COLO668 (cell line): Measurements from ENCODE around the gene RALGAPB.

ENCODE experiments used
- DNase-seq: peaks from one replicate; lab custom pipeline; 2025; ENCODE audit not compliant: unreplicated experiment; lab: John Stamatoyannopoulos, UW

The RALGAPB gene

DNA sequence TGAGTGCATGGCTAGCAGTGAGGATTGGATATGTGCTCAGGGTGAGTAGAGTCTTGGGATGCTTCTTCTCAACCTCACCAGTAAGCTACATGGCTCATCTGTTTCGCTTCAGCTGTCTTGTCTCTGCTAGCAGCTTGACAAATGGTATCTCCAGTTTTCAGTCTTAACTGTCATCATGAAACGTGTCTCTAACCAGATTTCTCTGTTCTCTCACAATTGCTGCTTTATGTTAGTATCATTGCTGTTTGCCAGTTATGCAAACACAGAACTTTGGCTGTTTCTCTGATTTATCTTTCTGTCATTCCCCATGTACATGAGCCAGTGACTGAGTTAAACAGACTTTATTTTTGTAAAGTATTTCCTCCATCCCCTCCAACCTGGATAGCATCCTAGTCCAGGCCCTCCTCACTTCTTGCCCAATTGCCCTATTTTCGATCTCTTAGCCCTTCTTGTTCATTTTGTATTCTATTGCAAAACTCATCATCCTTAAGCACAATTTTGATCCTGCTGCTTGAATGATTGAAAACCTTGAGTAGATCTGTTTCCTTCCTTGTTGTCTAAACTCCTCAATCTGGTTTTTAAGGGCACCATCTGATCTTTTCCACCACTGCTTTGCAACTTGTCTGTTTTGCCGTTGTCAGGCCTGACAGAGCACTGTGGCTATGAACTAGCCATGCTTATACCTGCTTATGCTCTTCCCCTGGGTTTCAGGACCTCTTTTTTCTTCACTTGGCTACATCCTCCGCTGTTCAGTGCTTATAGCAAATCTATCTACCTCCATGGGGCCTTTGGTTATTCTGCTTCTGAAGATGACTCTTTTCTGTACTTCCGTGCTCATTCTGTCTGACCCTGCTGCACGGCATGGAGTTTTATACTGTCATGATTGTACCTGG lies 70.6 kb downstream of the RALGAPB start:
- no peak for DNase-seq

DNA sequence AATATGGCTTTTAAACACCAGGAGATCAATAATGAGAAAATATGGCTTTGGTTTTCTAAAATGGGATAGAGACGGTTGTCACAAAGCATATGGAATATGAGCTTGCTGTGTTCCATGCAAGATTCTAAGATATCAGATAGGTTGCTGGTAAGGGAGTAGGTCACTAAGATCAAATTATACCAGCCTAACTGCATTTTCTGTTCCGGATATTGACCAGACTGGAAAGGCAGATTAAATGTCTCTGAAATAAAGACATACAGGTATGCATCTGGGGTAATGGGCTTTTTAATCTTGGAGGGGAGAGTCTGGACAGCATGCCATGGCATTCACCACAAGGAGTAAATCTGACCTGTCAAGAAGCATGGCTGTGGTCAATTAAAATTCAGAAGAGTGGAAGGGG lies 73.1 kb downstream of the RALGAPB start:
- no peak for DNase-seq

DNA sequence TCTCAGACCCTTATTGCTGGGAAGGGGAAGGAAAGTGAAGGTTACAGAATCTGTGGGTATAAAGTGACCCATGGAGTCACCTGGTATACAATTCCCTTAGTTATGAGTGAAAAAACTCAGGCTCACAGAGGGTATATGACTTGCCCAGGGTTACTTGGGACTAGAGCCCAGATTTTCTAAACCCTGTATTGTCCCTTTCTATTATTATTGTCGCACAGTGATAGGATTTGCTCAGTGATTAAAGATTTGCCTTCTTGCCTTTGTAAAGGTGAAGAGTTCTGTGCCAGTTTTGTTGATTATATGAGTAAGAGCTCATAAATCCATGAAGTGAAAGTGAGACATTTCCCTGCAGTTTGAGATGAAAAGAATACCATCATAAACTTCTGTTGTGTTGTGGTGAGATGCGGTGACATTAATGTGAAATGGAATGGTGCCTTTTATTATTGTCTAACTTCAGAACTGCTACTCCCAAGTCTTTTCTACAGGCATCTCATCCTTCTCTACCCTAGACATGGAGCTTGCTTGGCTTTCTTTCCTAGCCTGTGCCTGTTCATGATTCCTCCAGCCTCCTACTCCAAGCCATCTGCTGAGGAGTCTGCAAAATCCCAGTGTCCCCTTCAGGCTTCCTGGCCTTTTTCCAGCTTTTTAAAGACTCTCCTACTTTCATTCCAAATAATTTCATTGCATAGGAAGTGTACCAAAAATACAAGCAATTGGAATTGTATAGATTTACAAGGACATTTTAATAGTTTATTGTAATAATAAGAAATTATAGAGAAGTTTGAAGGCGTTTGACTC lies 74.8 kb downstream of the RALGAPB start:
- no peak for DNase-seq

DNA sequence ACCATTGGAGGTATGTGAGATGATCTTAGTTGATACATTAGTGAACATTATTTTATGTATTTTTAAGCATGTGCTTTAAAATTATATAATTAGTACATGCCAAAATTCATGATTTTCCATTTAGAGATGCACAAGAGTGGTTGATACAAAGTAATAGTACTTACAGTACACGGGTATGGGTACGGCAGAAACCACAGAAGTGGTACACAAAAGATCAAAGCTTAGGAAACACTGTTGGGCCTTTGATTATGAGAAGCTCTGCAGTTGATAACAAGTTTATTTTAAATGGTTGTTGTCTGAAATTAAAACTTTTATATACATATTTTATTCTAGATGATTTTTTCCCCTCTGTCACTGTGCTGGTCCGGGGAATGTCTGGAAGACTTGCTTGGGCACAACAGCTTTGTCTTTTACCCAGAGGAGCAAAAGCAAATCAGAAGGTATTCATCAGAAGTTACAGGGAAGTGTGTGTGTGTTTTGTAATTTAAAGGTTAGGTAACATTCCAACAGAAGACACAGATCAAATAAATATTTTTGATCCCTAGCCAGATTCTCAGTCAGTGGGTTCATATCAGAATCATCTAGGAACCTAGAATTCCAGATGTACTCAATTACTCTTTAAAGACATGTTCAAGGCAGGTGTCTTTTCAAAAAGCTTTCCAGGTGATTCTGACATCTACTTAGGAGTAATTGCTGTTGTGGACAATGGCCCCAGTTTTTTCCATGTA lies 75.9 kb downstream of the RALGAPB start:
- no peak for DNase-seq

DNA sequence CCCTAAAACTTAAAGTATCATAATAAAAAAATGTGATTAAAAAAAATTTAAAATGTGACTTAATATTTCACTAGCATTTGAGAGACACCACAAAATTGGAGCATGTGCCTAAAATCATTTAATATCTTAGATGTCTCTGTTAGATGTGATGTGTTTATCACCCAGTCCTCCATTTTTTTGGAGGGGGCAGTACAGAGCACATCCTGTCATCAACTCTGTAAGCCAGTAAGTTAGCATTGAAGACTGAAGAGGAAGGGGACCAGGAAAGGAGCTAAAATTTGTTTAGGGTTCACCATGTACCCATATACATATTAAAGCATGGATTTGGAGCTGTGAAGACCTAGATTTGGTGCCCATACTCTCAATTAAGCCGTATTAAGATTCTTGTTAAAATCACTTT lies 77.6 kb downstream of the RALGAPB start:
- no peak for DNase-seq

DNA sequence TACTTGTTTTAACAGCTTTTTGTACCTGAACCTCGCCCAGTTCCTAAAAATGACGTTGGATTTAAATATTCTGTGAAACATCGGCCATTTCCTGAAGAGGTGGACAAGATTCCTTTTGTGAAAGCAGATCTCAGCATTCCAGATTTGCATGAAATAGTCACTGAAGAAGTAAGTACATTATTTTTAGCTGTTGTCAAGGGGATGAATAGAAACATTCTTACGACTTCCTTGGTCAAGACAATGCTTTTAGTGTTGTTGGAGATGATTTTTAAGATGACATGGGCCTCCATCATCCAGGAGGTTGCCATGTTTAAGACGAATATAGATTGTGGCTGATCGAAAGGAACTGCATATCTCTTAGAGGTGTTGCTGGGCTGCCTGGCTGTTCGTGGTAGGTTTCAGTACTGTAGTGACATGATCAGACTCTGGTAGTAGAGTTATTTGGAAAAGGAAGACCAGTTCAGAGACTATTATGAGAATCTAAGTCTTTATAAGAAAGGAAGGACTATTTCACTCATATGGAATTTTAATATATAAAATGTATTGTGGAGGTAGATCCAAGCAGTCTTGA lies 78.5 kb downstream of the RALGAPB start:
- DNase-seq: no peak

DNA sequence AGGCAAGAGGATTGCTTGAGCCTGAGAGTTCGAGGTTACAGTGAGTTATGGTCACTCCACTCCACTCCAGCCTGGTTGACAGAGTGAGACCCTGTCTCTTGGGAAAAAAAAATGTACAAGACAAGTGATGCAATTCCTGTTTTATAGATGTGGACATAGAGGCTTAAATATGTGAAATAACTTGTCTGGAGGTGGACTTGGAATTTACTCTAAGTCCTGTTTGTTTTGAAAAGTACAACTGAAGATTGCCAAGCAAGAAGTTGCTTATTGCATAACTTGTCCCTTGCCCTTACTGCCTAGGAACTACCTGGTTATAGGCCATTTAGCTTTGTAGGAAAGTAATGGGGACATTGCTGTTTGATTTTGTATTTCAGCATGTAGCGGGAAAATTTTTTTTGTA lies 82.3 kb downstream of the RALGAPB start:
- no peak for DNase-seq

DNA sequence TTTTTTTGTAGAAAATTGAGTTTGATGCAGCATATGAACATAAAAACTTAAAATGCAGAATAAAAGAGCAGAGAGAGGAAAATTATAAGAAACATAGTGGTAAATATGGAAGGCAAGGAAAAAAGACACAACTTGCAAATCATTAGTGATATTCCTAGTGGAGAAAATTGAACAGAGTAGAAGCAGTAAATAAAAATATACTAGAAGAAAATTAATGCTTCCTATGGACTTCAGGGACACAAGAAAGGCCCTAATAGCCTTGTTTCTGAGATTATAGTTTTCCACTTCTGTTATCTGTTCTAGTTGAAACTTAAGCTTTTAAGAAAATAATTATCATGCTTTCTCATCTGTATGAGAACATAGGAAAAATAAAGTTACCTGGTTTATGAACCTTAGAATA lies 82.8 kb downstream of the RALGAPB start:
- DNase-seq: no peak

DNA sequence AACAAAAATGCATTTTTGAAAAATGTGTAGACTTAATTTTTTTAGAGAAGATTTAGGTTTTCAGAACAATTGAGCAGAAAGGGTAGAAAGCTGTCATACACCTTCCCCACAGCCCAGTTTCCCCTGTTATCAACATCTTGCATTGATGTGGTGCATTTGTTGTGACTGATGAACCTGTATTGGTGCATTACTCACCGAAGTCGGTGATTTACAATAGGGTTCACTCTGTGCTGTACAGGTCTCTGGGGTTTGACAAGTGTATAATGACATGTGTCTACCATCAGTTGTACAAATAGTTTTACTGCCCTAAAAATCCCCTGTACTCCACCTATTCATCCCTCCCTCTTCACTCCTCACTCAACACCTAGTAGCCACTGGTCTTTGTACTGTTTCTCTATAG lies 84.5 kb downstream of the RALGAPB start:
- DNase-seq: no peak

DNA sequence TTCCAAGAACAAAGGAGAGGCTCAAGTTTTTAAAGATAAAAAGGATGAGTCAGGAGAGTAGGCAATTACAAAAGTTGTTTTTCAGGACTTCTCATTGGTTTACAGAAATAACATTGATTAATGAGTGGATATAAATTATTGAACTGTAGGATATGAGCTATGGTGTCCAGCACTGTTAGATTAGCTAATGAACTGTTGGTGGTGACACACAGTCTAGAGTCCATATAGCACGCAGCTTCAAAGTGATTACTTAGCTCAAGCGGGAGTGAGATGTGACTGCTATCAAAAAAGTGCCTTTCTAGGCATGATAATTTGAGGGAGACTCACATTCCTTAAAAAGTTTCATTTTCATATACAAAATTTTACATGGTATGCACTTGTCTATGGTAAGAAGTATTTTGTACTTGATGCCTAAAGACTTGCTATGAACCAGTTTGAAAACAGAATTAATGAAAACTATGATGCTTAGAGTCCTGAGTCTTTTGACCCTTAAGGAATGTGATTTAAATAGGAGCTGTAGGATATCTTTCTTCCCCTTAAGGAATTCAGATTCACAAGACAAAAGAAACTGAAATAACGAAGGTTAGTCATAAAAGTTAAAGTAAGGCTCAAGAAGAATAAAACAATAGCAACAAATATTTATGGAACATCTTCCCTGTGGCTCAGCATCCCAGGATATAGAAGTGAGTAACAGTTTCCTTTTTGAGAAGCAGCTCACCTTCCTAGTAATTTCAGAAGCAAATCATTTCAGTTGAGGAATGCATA lies 86.1 kb downstream of the RALGAPB start:
- no peak for DNase-seq

DNA sequence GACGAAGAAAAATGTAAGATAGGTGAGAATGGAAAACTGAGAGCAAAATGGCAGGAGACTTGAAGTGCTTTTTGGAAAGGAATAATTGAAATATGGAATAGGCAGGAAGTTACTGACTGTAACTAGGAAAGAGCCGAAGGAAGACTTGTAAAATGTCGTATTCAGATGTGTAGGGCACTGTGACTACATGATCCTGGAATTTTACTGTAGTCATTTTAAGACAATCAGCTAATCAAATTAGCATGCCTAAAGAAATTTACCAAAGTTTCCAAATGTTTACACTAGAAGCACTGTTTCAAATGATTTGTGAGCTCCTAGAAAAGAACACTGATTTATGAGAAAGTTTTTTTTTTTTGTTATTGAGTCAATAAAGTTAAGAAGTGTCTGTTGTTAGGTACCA lies 87.1 kb downstream of the RALGAPB start:
- DNase-seq: no peak

DNA sequence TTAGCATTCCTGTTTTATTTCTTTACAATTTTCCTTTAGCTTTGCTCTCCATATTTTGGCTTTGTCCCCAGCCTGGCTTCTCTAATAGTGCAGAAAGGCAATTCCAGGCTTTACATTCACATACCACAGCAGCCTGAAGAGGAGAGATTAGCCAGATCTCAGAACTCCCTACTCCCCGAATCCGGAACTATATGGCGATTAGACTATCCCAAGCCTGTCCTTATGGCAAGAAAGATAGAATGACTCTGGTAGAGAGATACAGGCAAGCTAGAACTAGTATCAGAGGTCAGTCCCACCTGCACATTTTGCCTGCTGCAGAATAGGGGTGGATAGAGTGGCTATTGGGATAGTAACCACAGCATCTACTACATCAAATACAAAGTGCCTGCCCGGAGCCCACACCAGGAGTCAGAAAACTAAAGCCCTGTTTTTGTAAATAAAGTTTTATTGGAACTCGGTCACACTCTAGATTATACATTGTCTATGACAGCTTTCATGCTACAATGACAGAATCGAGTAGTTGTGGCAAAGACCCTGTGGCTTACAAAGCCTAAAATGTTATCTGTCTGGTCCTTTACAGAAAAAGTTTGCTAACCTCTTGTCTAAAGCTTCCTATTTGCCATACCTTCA lies 91.3 kb downstream of the RALGAPB start:
- no peak for DNase-seq

DNA sequence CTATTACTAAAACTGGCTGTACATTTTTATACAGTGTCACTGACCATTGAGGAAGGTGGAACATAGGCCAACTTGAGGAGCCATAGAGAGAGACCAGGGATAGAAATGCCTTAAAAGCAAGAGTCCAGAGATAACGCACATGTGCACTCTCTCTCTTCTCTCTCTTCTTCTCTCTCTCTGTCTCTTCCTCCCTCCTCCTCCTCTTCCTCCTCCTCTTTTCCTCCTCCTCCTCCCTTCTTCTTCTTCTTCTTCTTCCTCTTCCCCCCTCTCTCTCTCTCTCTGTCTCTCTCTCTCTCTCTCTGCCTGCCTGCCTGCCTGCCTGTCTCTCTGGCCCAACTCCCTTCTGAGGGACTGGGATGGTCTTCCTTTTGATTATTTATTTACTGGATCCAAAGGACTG lies 92.0 kb downstream of the RALGAPB start:
- DNase-seq: no peak

DNA sequence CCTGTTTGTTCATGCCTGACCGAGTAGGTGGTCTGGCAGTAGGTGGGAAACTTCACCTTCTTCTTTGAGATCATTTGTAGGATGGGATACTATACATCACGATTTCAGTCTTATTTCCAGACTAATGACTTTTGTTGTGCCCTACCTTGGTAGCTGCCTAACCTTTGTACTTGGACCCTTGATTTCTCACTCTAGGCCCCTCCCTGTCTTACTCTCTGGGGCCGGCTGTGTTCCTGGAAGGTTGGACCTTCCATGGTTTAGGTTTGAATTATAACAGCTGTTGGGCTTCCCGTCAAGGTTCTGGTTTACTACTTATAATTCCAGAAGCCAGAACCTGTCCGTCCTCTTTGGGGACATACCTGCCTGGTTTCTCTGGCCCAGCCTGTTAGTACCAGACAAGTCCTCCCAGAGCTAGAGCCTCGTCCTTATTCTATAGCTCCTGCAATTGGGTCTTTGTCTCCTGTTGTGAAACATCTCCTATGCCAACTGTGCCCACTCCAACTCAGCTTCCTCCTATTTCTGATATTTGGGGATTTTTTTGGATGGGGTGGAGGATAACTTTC lies 93.5 kb downstream of the RALGAPB start:
- no peak for DNase-seq

DNA sequence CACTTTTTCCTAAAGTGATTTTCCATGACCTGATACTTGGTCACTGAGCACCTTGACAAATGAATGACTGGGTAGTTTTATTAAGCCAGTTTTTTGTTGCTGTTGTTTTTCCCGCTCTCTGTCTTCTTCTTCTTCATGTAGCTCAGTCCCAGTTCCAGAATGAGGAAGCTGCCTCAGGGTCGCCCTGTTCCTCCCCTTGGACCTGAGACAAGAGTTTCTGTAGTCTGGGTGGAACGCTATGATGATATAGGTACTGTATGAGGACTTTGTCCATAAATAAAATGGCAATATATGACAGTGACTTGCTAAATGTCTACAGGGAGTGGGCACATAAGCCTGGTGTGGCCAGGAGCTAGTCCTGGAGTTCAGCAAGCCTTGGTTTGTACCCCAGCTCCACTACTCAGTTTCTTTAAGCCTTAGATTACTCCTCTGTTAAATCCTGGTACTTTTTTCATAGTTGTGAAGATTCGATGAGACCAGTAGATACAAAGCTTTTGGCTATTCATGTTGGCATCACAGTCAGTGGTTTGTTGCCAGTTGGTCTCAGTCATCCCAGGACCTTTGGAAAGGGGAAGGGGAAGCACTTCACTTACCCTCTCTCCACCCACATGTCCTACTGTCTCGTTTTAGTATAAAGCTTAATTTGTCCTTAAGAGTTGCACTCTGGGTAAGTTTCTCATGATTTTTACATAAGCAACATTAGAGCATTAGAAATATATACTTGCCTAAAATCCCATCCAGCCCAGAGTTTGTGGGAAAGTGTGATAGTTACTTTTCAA lies 97.3 kb downstream of the RALGAPB start:
- no peak for DNase-seq

DNA sequence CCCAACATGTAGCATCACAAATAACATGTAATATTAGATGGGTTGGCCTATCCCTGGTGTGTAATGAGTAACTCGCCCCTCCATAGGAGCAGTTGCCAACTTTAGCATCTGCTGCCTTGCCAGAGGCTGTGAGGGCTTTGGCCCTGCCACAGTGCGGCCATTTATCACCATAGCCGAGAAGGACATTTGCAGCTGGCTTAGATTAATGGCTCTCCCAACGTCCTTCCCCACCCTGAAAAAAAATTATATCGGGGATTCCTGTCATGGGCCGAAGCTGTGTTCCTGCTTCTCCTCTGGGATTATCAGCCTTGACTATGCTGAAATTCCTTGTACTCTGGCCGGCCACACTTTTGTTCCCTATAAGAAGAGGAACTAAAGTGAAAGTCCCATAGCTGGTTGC lies 100.8 kb downstream of the RALGAPB start:
- no peak for DNase-seq

DNA sequence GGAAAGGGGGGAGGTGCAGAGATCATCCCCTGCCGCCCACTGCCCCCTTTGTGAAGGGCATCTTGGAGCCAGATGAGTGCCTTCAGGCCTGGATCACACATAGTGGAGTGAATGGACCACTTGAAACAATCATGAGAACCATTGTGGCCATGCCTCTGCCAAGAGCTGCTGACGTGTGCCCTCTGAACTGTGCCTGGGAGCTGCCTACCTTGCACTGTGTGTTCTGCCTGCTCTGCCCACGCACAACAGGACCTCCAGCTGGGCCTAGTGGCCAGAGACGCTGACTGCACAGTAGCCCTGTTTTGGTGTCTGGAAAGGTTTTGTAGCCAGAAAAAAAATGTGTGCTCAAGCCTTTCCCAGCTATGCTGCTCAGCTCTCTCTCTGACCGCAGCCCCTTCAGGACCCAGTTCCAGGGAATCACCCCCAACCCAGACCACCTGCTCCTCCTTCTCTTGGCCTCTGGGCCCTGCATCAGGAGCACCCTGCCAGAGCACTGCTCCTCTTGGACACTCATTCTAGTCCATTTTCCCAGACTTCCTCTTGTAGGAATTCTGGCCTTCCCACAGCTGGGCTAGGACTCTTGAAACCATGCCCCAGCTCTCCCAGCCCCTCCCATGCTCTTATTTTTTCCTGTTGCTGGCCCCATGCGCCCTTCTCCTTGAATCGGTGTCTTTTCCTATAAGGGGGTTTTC lies 106.7 kb downstream of the RALGAPB start:
- DNase-seq: no peak

DNA sequence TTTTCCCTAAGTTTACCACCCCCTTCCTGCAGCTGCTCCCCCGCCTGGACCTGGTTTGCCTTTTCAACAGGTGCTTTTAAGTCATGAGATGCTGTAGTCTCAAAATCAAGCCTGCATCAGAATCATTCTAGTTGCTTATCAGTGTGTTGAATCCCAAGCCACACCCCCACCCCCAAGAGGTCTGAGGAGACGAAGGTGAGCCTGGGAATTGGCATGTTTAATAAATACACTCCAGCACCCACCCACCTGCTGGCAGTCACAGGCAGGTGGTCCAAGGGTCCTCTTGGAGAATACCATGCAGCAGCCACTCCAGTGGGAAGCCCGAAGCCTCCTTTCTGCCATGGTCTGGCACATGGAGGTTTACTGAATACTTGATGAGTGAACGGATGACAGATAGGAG lies 107.3 kb downstream of the RALGAPB start:
- DNase-seq: no peak
